HUES48 (cell line): ENCODE measurements around the gene GDF2.

Experiments used
- H3K27ac ChIP-seq: one replicate; pipeline ENCODE4 v1.7.0; 2013; ENCODE audit warnings: low read depth, low read length, inconsistent platforms
- H3K27me3 ChIP-seq: 2 replicates; pipeline ENCODE4 v1.6.1; 2013; ENCODE audit warnings: mild to moderate bottlenecking, low read length; ENCODE audit not compliant: control insufficient read depth, insufficient read depth
- H3K36me3 ChIP-seq: 2 replicates; pipeline ENCODE4 v1.6.1; 2013; ENCODE audit warnings: low read length; ENCODE audit not compliant: control insufficient read depth, insufficient read depth
- H3K4me1 ChIP-seq: 2 replicates; pipeline ENCODE4 v1.6.1; 2013; ENCODE audit warnings: mild to moderate bottlenecking, low read length; ENCODE audit not compliant: control insufficient read depth, insufficient read depth
- H3K4me3 ChIP-seq: 2 replicates; pipeline ENCODE4 v1.5.1; 2013; ENCODE audit warnings: mild to moderate bottlenecking, low read depth, low read length
- H3K9ac ChIP-seq: 2 replicates; pipeline ENCODE4 v1.6.1; 2013; ENCODE audit warnings: mild to moderate bottlenecking, low read depth, low read length, moderate library complexity
- H3K9me3 ChIP-seq: 2 replicates; pipeline ENCODE4 v1.6.1; 2013; ENCODE audit warnings: low read length; ENCODE audit not compliant: control insufficient read depth, insufficient read depth

The GDF2 gene

DNA sequence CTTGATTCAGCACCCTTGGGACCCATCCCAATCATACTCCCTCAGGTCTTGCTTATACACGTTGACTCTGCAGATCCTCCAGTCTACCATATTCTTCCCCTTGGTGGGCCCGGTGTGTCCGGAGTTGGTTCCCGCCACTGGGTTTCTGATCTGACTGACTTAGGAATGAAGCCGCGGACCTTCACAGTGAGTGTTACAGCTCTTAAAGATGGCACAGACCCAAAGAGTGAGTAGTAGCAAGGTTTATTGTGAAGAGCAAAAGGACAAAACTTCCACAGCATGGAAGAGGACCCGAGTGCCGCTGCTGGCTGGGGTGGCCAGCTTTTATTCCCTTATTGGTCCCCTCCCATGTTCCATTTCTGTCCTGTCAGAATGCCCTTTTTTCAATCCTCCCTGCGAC lies 28.2 kb upstream of the GDF2 start:
- H3K27ac ChIP-seq = no peak overlapping the region
- H3K4me3 ChIP-seq = no peak overlapping the region
- H3K27me3 ChIP-seq = peaks cover 7% of the 10 kb centered on the region
- H3K36me3 ChIP-seq = no peaks in the 10 kb centered on the region
- peaks cover 5% of the 10 kb centered on the region; the same call in 1 of the 2 replicates for H3K4me1 ChIP-seq
- no peaks in the 10 kb centered on the region for H3K9me3 ChIP-seq
- no peak overlapping the region for H3K9ac ChIP-seq

DNA sequence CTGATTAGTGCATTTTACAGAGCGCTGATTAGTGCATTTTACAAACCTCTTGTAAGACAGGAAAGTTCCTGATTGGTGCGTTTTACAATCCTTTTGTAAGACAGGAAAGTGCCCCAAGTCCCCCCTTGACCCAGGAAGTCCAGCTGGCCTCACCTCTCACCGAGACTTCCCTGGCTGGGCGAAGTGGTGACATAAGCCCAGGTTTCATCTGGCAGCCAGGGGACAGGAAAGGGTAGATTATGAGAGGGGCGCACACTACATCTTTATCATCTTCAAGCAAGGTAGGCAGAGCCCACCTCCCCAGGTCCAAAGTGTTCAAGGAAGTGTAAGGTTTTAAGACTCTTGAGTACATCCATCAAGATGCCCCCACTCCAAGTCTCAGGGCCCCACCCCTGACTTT lies 27.8 kb upstream of the GDF2 start:
- peaks cover 5% of the 10 kb centered on the region; the same call in 1 of the 2 replicates for H3K4me1 ChIP-seq
- no peaks in the 10 kb centered on the region for H3K36me3 ChIP-seq
- H3K9me3 ChIP-seq = no peaks in the 10 kb centered on the region
- no peak overlapping the region for H3K9ac ChIP-seq
- H3K27ac ChIP-seq = no peak overlapping the region
- peaks cover 12% of the 10 kb centered on the region for H3K27me3 ChIP-seq
- no peak overlapping the region for H3K4me3 ChIP-seq

DNA sequence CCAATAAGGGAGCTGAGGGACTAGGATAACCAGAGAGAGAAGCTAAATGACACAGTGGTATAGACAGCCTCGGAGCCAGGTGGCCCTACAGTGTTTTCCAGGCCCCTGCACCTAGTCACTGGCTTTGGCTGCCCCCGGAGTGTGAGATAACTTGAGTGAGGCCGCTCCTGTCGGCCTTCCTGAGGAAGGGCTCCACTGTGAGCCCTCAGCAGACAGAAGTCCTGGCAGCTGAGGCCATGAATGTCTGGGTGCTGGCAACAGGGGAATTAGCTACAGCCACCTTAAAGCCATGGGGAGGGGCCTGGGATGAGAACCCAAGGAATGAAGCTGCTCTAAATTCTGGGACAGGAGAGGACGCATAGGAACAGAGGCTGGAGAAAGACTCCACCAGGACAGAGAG lies 26.8 kb upstream of the GDF2 start:
- Histone ChIP-seq H3K27me3 (peaks cover 21% of the 10 kb centered on the region), H3K36me3 (no peaks in the 10 kb centered on the region), H3K9me3 (no peaks in the 10 kb centered on the region), H3K27ac (no peak overlapping the region), H3K4me3 (no peak overlapping the region), H3K9ac (no peak overlapping the region), H3K4me1 (peaks cover 5% of the 10 kb centered on the region)

DNA sequence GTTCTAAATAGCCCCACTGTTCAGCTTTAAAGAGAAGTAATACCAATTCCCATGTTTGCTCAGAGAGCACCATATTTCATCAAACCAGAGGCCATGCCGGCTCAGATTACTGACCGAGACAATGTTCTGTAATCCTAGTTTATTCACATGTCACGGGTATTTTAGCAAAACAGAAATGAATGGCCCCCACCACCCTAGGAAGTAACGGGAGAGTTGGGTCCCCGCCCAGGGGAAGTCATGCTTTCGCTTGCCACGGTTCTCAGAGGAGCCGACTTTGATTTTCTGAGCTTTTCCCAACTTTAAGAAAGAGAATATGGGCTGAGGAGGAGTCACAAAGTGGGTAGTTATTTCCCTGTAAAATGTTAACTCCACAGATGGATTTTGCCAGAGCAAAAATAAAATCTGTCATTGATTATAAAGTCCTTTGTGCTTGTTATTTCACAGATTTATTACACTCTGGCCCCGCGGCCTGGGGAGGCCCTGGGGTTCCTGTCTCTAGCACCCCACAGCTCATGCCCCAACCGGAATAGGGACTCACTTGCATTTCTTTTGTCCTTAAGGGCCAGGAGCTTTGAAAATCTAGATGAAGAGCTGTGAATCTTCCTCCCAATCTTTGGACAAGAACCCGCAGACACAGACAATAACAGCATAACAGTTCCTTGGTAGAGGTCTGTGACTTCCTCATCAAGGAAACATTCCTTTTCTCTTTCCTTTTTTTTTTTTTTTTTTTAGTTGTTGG lies 25.9 kb upstream of the GDF2 start:
- H3K4me1 ChIP-seq = peaks cover 5% of the 10 kb centered on the region
- H3K9ac ChIP-seq = no peak overlapping the region
- H3K36me3 ChIP-seq = no peaks in the 10 kb centered on the region
- no peak overlapping the region for H3K4me3 ChIP-seq
- H3K27ac ChIP-seq = no peak overlapping the region
- peaks cover 30% of the 10 kb centered on the region for H3K27me3 ChIP-seq
- H3K9me3 ChIP-seq = no peaks in the 10 kb centered on the region

GRCh38 chr10:47296941-47297340 lies 25.3 kb upstream of the GDF2 start:
- Histone ChIP-seq H3K4me3 (no peak overlapping the region), H3K27me3 (peaks cover 36% of the 10 kb centered on the region), H3K9ac (no peak overlapping the region), H3K36me3 (no peaks in the 10 kb centered on the region), H3K27ac (no peak overlapping the region), H3K4me1 (peaks cover 5% of the 10 kb centered on the region), H3K9me3 (no peaks in the 10 kb centered on the region)

DNA sequence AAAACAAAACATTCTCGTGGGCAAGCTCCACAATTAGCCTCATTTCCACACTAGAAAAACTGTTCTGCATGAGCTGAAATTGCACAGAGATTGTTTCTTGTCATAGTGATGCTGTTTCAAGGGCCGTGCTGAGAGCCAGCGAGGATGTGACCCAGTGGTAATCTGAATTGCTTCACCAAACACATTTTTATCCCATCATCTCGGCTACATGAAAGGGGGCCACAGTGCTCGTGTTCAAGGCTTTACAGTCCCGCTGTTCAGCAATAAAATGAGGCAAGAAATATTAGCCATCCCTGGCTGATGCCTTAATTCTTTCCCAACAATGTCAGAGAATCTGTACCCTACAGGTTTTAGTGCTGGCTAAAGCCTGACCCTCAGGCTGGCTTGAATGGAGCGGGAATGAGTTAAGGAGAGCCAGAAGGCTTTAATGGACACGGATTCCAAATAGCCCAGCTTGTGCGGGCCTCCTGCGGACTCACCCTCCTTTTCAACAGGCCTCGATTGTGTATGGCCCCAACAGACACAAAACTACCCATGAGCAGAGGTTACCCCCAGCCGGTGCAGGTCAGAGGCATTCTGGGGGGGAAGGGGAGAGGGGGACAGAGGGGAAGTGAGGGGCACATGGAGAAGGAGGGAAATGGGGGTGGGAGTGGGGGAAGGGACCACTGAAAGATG lies 24.3 kb upstream of the GDF2 start:
- Histone ChIP-seq H3K27ac (no peak overlapping the region), H3K4me3 (no peak overlapping the region), H3K4me1 (peaks cover 5% of the 10 kb centered on the region), H3K9me3 (no peaks in the 10 kb centered on the region), H3K9ac (no peak overlapping the region), H3K36me3 (no peaks in the 10 kb centered on the region), H3K27me3 (peaks cover 47% of the 10 kb centered on the region)

DNA sequence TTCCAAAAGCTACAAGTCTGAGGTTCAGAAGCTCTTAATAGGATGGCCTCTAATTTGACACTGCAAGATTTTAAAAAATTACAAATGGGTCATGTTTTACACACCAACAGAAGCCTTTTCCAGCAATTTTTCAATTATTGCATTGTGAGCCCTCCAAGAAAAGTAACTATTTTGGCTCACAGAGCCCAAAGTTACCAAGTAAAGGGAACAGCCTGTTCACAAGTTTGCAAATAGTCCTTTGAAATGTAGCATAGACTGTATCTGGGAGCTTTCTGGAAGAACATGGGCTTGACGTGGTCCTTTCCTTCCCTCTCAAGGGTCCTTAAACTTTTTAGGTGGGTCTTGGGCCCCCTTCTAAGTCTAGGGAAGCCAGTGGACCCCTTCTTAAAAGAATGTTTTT lies 23.5 kb upstream of the GDF2 start:
- peaks cover 5% of the 10 kb centered on the region for H3K4me1 ChIP-seq
- H3K9ac ChIP-seq = no peak overlapping the region
- H3K27me3 ChIP-seq = peaks cover 47% of the 10 kb centered on the region
- H3K36me3 ChIP-seq = no peaks in the 10 kb centered on the region
- H3K9me3 ChIP-seq = no peaks in the 10 kb centered on the region
- no peak overlapping the region for H3K4me3 ChIP-seq
- H3K27ac ChIP-seq = no peak overlapping the region

GRCh38 chr10:47299611-47300428 lies 22.4 kb upstream of the GDF2 start, which contains the start of gene GDF10:
GDF10 (plus strand) TSS chr10:47300197; CDS start chr10:47300652, 455 bp downstream.
- H3K9ac ChIP-seq = no peak within 1 kb of the TSS
- H3K27me3 ChIP-seq = peaks cover 47% of the 10 kb centered on the region
- no peaks in the 10 kb centered on the region for H3K36me3 ChIP-seq
- no peak within 1 kb of the TSS for H3K27ac ChIP-seq
- peaks cover 8% of the 10 kb centered on the region for H3K4me1 ChIP-seq
- no peaks in the 10 kb centered on the region for H3K9me3 ChIP-seq
- peak within 1 kb of the TSS; percentile 53 for H3K4me3 ChIP-seq

- Histone ChIP-seq H3K9me3 (no peaks in the 10 kb centered on the region), H3K4me3 (peak overlapping the region; percentile 53), H3K27ac (no peak overlapping the region), H3K9ac (no peak overlapping the region), H3K4me1 (peaks cover 9% of the 10 kb centered on the region), H3K36me3 (no peaks in the 10 kb centered on the region), H3K27me3 (peaks cover 47% of the 10 kb centered on the region)
These were observed 21.8 kb upstream of the GDF2 start for GRCh38 chr10:47300429-47300931.

DNA sequence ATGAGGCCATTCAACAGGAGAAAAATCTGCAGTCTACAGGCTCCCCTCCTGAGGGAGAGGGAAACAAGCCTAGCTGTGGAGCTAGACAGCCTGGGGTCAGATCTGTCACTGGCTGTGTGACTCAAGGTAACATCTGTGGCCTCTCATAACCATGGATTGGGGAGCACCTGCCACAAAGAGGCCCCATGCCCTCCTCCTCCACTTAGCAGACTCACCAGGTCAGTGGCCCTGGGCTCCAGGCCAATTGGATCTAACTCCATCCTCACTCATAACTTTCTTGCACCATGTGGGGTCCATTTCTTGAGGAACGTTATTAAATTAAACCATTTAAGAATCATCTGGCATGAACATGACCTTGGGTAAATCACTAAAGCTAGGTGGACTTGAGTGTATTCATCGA lies 20.4 kb upstream of the GDF2 start:
- H3K9me3 ChIP-seq = no peaks in the 10 kb centered on the region
- H3K36me3 ChIP-seq = no peaks in the 10 kb centered on the region
- no peak overlapping the region for H3K9ac ChIP-seq
- H3K27ac ChIP-seq = no peak overlapping the region
- peaks cover 3% of the 10 kb centered on the region for H3K4me1 ChIP-seq
- peaks cover 47% of the 10 kb centered on the region for H3K27me3 ChIP-seq
- no peak overlapping the region for H3K4me3 ChIP-seq
